G401 (cell line): ENCODE data around the gene TMEM121B. TPM values are rescaled to one million over a fixed set of nuclear protein-coding genes. Genes with fewer than 3 reads are reported as not detected.

Source experiments
- DNase-seq: peaks from one replicate; pipeline ENCODE4 v3.0.0-alpha.2; 2015; ENCODE audit warnings: low spot score
- in situ Hi-C: cut with HindIII; loops from 2 replicates; pipeline ENCODE4 v1.10.0; 2016; ENCODE audit warnings: low sequenced_read_pairs, mixed read lengths
- total RNA-seq: library from RNA; depleted of rRNA; stranded (reverse); fragments of >200 nt; shearing (Covaris generic); gene quantifications from 2 replicates; pipeline ENCODE4 v1.2.3, GENCODE V29; 2014

TMEM121B gene
- total RNA-seq, 1 experiment from 2014 or later = 0.75 TPM

DNA sequence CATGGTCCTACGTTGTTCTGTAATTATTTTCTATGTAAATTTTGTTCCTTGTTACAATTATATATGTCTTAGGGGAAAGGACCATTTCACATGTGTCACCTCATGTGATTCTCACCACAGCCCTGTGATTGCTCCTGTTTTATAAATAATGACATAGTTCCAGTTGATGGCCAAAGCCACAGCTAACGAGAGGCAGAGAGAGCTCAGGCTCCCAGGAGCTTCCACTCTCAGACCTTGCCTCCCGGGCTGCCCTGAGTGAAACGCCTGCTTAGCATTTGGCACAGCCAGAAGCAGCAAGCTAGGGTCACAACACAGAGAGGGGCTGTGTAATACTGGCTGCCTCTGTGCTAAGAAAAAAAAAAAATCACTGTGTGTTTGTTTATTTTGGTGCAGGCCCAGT is 5.9 kb downstream of the TMEM121B start:
- DNase-seq = no peak
- in situ Hi-C loops = no loop called here

DNA sequence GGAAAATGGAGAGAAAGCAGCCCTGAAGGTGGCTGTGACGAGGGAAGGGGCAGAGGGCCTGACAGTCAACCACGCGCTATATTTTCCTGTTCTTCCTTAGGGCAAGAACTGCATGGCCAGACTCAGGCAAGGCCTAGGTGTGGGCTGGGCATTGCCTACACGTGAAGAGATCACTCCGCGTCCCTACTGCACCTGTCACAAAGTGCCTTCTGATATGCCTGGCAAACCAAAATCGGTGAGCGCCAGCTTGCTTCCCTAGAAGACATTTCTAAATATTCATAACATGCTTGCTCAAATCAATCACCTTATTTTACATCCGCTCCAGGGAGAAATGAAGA is 6.3 kb downstream of the TMEM121B start:
- in situ Hi-C loops = no loop called here
- peak; percentile 12 for DNase-seq

DNA sequence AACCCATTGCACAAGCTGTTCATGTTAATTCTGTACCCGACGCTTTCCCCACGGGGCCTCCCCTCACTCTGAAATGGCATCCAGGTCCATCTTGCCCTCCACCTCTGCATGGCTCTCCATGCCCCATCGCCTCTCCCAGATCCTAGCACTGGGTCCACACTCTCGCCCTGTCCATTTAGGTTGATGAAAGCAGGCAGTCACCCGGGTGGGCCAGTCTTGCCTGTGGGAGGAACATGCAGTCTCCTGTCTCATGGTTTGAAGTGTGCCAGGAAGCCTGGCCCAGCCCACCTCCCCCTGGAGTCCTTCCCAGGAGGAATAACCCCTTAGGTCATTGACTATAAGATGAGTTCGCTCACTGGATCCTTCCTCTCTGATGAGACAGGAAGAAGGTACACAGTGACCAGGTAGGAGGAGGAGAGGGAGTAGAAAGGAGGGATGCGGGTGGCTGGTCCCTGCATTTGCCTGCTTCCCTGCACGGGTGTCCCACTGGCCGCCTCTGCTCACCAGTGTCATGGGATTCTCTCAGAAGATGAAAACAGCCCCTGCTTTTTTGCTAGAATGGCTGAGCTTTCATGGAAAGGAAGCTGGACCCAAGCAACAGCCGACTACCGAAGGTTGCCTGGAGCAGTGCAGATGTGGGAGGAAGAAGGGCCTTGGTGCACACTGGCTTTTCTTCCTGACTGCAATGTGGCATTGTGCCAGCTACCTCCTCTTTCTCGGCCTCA is 6.8 kb downstream of the TMEM121B start:
- in situ Hi-C loops = no loop called here
- DNase-seq = no peak

DNA sequence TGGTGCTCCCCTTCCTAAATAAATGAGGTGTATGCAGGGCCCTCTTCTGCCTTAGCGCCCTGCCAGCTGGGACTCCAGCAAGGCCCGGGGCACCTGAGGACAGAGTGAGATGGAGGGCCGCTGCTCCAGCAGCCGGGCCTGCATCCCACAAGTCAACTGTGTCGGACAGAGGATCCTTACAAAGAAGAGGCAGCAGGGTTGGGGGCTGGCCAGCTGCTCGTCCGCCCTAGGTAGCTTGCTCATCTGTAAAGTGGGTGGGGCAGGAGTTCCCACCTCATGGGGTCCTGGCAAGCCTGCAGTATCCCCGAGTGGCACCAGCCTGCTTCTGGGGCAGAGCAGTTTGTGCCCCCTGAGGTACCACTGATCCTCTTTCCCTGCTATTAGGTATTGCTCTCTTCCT is 7.6 kb downstream of the TMEM121B start:
- in situ Hi-C loops = no loop called here
- no peak for DNase-seq

DNA sequence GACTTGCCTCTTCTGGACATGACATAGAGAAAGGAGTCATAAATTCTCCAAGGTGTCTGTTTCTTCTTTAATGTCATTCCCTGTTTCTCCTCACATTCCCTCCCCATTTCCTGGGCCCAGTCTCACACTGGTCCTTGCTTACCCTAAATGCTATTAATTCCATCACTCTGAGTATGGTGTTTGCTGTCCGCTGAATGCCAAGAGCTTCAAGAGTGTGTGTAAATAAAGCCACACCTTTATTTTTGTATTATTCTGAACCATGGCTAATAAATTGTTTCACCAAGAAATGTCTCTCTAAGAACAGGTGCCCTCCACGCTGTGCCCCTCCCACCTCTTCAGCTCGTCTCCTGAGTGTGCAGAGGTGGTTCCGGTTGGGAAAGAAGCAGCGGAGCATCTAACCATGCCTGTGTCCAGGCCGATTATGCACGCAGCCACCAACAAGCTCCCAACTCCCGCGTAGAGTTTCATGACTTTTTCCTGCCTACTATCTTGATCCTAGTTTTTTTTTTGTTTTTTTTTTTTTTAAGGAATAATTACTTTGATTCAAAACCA is 8.6 kb downstream of the TMEM121B start:
- in situ Hi-C loops = no loop called here
- DNase-seq = no peak

DNA sequence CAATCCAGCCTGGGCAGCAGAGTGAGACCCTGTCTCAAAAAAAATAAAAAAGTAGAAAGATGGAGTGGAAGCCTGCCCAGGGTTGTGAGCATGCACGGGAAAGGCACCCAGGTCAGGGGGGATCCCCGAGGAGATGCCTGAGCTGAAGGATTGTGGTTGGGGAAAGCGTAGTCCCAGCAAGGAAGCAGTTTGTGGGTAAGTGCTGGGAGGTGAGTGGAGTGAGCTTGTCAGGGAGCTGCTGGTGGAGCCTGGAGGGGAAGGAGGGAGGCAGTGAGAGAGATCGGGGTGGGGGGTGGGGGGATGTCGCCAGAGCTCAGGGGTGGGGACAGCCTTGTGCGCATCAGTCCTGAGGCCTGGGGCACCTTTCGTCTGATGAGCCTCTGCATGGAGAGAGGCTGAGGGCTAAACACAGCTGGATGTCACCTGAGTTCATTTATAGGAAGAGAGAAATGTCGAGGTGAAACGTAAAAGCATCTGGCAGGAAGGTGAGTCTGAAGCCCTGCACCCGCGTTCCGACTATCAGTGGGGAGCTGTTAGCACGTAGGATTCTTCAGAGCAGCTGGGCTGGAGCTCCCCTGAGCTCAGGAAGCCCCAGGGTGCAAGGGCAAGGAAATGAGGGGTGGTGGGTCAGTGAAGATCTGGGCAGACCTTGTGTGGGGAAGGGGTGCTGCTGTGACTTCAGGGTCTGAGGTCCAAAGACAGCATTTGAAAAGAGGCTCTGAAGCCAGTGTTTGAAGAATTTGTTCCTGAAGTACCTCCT is 10.2 kb downstream of the TMEM121B start:
- in situ Hi-C loops = no loop called here

DNA sequence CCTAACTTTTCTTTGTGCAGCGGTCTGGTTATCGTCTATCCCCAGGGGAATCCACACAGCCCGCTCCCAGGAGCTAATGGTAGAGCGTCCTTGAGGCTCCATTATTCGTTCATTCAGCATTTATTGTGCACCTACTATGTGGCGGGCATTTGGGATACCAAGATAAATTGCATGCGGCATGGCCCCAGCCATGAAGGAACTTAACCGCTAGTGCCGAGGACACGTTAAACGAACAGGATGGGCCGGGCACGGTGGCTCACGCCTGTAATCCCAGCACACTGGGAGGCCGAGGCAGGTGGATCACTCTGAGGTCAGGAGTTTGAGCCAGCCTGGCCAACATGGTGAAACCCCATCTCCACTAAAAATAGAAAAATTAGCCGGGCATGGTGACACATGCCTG is 11.2 kb downstream of the TMEM121B start:
- no peak for DNase-seq
- in situ Hi-C loops = no loop called here

More for the DNA sequence above, 10.2 kb downstream of the TMEM121B start:
- no peak for DNase-seq

DNA sequence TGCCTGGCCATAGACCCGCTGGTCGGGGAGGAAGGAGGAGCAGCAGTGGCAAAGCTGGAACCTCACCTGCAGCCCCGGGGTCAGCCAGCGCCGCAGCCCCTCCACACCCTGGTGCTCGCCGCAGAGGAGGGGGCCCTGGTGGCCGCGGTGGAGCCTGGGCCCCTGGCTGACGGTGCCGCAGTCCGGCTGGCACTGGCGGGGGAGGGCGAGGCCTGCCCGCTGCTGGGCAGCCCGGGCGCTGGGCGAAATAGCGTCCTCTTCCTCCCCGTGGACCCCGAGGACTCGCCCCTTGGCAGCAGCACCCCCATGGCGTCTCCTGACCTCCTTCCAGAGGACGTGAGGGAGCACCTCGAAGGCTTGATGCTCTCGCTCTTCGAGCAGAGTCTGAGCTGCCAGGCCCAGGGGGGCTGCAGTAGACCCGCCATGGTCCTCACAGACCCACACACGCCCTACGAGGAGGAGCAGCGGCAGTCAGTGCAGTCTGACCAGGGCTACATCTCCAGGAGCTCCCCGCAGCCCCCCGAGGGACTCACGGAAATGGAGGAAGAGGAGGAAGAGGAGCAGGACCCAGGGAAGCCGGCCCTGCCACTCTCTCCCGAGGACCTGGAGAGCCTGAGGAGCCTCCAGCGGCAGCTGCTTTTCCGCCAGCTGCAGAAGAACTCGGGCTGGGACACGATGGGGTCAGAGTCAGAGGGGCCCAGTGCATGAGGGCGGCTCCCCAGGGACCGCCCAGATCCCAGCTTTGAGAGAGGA is 11.9 kb downstream of the TMEM121B start:
- in situ Hi-C loops = no loop called here
- no peak for DNase-seq

DNA sequence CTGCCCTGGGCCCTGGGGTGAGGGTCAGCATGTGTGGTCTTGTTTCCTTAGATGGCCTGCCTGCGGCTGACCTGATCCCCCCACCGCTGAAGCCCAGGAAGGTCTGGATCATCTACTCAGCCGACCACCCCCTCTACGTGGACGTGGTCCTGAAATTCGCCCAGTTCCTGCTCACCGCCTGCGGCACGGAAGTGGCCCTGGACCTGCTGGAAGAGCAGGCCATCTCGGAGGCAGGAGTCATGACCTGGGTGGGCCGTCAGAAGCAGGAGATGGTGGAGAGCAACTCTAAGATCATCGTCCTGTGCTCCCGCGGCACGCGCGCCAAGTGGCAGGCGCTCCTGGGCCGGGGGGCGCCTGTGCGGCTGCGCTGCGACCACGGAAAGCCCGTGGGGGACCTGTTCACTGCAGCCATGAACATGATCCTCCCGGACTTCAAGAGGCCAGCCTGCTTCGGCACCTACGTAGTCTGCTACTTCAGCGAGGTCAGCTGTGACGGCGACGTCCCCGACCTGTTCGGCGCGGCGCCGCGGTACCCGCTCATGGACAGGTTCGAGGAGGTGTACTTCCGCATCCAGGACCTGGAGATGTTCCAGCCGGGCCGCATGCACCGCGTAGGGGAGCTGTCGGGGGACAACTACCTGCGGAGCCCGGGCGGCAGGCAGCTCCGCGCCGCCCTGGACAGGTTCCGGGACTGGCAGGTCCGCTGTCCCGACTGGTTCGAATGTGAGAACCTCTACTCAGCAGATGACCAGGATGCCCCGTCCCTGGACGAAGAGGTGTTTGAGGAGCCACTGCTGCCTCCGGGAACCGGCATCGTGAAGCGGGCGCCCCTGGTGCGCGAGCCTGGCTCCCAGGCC is 12.7 kb downstream of the TMEM121B start:
- no peak for DNase-seq
- in situ Hi-C loops = no loop called here

DNA sequence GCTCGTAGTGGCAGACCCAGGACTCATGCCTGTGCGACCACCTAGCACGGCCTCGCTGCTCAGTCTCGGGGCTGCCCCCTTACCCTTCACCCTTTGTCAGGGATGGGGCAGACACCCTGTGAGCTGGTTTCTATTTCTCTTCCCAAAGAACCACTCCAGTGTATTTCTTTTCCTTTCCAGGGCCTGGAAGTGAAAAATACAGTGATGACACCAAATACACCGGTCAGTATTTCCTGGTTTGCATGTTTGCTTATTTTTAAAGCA is 13.7 kb downstream of the TMEM121B start:
- no peak for DNase-seq
- in situ Hi-C loops = no loop called here

DNA sequence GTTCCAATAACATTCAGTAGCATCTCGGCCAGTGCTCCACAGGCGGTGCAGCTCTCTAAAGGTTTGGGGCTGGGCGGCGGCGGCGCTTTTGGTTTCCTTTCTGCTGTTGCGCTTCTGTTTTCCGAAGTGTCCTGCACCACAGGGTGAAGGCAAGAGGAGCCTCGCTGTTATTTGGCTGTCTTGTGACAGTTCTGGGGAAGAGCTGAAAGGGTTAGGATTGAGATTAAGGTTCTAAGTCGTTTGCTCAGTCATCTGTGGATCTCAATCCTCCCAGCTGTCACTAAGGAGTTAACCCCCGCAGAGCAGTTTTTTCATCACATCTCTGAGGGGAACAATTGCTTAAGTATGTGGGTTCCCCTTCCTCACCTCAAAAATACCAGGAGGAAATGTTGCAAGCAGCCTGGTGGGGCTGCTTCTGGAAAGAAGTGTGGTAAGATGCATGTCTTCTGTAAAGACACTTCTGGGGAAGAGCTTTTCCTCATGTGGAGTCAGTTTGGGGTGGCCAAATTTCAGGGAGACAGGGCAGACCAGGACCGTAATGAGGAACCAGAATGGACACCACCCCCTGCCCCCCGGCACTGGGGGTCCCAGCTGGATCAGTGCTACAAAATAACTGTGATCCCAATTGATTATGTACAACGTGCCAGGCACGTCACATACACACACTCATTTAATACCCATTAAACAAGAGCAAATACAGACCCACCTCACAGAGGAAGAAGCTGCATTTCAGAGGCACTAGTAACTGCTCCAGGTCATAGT is 14.2 kb downstream of the TMEM121B start:
- in situ Hi-C loops = no loop called here
- DNase-seq = no peak

DNA sequence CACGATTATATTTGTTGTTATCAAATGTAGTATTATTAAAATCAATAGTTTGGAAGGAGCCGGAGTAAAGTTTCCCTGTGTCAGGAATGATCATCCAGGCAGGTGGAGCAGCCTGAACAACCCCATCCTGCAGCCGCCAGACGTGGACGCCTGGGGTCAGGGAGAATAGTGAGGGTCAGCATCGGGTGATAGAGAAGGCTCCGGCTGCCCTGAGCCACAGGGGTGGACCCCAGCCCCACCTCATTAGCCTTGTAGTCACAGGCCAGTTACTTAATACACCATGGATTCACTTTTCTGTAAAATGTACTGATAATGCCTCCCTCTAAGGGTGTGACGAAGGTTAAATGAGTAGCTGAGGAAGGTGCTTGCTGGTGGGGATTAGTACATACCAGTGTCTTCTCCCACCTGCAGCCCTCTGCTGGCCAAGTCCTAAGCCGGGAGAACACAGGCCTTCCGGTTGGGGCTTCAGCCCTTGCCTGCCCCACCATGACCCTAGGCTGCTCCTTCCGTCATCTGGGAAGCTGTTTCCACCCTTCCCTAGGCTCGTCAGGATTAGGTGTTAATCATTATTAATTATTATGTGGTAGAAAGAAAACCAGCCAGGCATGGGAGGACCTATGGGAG is 14.9 kb downstream of the TMEM121B start:
- no peak for DNase-seq
- in situ Hi-C loops = no loop called here

DNA sequence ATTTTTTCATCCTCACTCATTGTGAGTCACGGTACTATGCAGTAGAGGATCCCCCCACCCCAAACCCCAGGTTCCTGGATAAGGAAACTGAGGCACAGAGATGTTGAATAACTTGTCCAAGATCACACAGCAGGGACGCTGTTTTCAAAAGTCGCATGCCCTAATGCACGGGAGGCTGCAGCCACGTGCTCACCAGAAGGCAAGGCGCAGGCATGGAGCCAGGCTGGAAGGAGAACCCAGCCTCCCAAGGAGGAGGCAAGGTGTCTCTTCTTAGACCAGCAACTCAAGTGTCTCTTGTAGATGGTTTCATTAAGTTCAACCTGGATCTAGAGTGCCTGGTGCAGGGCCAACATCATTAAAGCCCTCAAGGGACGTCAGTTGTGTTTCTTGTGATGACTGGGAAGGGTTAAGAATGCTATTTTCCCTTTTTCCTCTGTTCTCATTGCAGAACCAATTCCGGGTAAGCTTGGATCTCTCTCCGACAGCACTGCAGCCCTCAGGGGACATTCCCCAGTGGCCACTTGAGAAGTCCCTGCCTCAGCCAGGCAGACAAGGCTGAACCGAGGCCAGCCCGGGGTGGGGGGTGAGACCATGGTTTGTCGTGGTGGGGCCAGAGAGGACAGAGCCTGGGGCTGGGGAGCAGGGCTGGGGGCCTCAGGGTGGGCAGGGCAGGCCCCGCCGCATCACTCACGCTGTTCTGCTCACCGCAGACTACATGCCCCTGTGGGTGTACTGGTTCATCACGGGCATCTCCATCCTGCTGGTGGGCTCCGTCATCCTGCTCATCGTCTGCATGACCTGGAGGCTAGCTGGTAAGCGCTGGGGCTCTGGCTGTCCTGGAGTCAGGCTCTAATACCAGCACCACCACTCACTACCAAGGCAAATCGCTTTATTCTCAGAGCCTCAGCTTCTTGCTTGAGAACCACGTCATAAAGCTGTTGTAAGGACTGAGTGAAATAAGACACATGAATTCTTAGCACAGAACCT is 15.7 kb downstream of the TMEM121B start:
- DNase-seq = no peak
- in situ Hi-C loops = no loop called here

DNA sequence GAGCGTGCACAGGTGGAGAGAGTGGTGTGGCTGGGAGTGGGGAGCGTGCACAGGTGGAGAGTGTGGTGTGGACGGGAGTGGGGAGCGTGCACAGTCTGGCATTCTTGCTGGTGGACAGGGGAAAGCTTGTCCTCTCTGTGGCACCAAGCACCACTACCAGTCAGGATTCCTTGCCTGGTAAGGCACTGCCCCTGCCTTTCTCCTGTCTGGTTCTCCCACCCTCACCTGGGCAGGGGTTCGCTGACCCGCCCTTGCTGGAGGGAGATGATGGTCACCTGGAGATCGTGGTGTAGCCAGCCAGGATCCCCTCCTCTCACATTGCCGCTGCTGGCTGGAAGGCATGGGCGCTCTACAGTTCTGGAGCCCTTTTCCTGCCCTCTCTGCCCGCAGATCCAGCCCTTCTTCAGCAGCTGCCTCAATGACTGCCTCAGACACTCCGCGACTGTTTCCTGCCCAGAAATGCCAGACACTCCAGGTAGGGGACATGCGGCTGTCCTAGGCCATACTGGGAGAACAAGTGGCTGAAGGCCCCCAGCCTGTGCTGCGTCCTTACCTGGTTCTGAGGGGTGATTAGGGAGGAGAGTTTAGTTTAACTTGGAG is 16.7 kb downstream of the TMEM121B start:
- in situ Hi-C loops = no loop called here
- DNase-seq = no peak

DNA sequence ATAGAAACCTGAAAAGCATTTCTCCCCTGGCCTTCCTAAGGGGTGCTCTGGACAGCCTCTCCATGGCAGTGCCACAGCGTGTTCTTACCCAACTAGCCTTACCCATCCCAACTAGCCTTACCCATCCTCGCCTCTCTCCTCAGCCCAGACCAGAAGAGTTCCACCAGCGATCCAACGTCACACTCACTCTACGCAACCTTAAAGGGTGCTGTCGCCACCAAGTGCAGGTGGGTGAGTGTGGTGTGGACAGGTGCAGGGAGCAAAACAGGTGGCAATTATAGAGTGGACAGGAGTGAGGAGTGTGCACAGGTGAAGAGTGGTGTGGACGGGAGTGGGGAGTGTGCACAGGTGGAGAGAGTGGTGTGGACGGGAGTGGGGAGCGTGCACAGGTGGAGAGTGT is 17.8 kb downstream of the TMEM121B start:
- no peak for DNase-seq
- in situ Hi-C loops = no loop called here

DNA sequence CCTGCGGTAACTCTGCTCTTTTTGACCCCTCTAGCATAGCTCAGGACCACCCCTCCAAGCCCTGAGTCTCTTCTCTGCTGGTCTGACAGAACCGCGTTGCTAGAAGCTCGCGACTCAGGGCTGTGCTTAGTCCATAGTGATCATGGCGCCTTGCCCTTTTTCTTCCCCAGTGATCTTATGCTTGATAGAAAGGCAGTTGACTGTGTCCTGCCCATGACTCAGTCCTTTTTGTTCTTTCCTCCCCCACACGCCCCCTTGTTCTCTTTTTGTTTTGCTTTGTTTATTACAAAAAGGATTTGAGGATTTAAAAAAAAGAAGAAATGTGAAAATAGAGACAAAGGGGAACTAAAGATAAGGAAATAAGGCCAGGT is 18.9 kb downstream of the TMEM121B start:
- DNase-seq = no peak
- in situ Hi-C loops = no loop called here
